GM18526 (cell line): ENCODE data around the gene EN2.

ENCODE experiments used
- POLR2A ChIP-seq: IDR thresholded peaks from 3 replicates; pipeline ENCODE4 v1.6.1; 2011; ENCODE audit not compliant: insufficient read length; ENCODE audit errors: extremely low read depth

EN2 gene

GRCh38 chr7:155458111-155458877, at the start of gene EN2:
Gene EN2 (plus strand): TSS chr7:155458129. CDS start chr7:155458378, 249 bp downstream.
- TF ChIP-seq POLR2A, result no peak

GRCh38 chr7:155408651-155409586, 49.0 kb upstream of the EN2 start:
- TF ChIP-seq POLR2A, result no peak

GRCh38 chr7:155409980-155410379, 47.9 kb upstream of the EN2 start:
- TF ChIP-seq POLR2A, result no peak

GRCh38 chr7:155410431-155410830, 47.5 kb upstream of the EN2 start:
- no peak for TF ChIP-seq POLR2A

- TF ChIP-seq POLR2A, result no peak
These were observed 46.1 kb upstream of the EN2 start for GRCh38 chr7:155411718-155412415.

- no peak for TF ChIP-seq POLR2A
These were observed 45.3 kb upstream of the EN2 start for GRCh38 chr7:155412416-155413253.

- no peak for TF ChIP-seq POLR2A
These were observed 43.1 kb upstream of the EN2 start for GRCh38 chr7:155414547-155415492.

- no peak for TF ChIP-seq POLR2A
These were observed 41.1 kb upstream of the EN2 start for GRCh38 chr7:155416646-155417380.

GRCh38 chr7:155418304-155418703, 39.6 kb upstream of the EN2 start:
- TF ChIP-seq POLR2A, result no peak

GRCh38 chr7:155418941-155419755, 38.8 kb upstream of the EN2 start:
- TF ChIP-seq POLR2A, result no peak

GRCh38 chr7:155420116-155420515, 37.8 kb upstream of the EN2 start:
- no peak for TF ChIP-seq POLR2A

- no peak for TF ChIP-seq POLR2A
These were observed 35.8 kb upstream of the EN2 start for GRCh38 chr7:155422151-155422550.

GRCh38 chr7:155422599-155423336, 35.2 kb upstream of the EN2 start:
- no peak for TF ChIP-seq POLR2A
